Breast epithelium (tissue), 4 donors: ENCODE results near the gene METTL24. TPM values are rescaled to one million over a fixed set of nuclear protein-coding genes. Genes with fewer than 3 reads are reported as not detected.

Experiments
- DNase-seq, 2 donors: peaks; one replicate each; pipeline ENCODE4 v3.0.0-alpha.2; 2019; ENCODE audit warnings: low spot score in 2 of 2
- H3K27ac ChIP-seq, 2 donors: fragments of 200-600 bp; sonication (generic) in 1 of 2; one replicate each; pipeline ENCODE4 v1.5.1; 2016 to 2019; ENCODE audit warnings: mild to moderate bottlenecking in 1 of 2
- H3K27me3 ChIP-seq, 2 donors: fragments of 200-600 bp; sonication (generic) in 1 of 2; one replicate each; pipeline versions ENCODE4 v1.5.1 to v1.6.0; 2017 to 2019; ENCODE audit warnings: control low read depth in 1 of 2, mild to moderate bottlenecking in 1 of 2
- H3K36me3 ChIP-seq: fragments of 200-600 bp; one replicate; pipeline ENCODE4 v1.5.1; 2019
- H3K4me1 ChIP-seq, 2 donors: fragments of 200-600 bp; sonication (generic); one replicate each; pipeline ENCODE4 v1.5.1; 2016 to 2019; ENCODE audit warnings: control low read depth in 1 of 2
- H3K4me3 ChIP-seq, 3 donors: fragments of 200-600 bp; sonication (generic); 1 replicate in 2 of 3; 2 replicates in 1 of 3; pipeline ENCODE4 v1.5.1; 2016 to 2019; ENCODE audit warnings: mild to moderate bottlenecking in 3 of 3, moderate library complexity in 2 of 3
- H3K9me3 ChIP-seq, 2 donors: fragments of 200-600 bp; sonication (generic) in 1 of 2; one replicate each; pipeline ENCODE4 v1.5.1; 2016 to 2019; ENCODE audit warnings: control low read depth in 1 of 2
- CTCF ChIP-seq, 3 donors: fragments of 450-650 bp; IDR thresholded peaks; one replicate each; pipeline ENCODE4 v1.5.1; 2016 to 2017; ENCODE audit warnings: antibody characterized with exemption in 3 of 3, mild to moderate bottlenecking in 3 of 3, moderate library complexity in 3 of 3
- POLR2A ChIP-seq: fragments of 450-650 bp; IDR thresholded peaks from one replicate; pipeline ENCODE4 v1.6.1; 2016; ENCODE audit warnings: antibody characterized with exemption, mild to moderate bottlenecking, moderate library complexity
- POLR2AphosphoS5 ChIP-seq, 3 donors: sonication (generic); formaldehyde crosslinking; IDR thresholded peaks; one replicate each; pipeline ENCODE4 v1.6.1; 2017; ENCODE audit warnings: antibody characterized with exemption in 3 of 3
- intact Hi-C: fragments of 100-400 bp; cut with DNase I; formaldehyde crosslinking; loops from one replicate; pipeline ENCODE4 v1.15.1; 2023; ENCODE audit warnings: low total_unique reads
- total RNA-seq, 3 donors: library from RNA; depleted of rRNA; stranded (reverse); fragments of >200 nt; gene quantifications; one replicate each; pipeline ENCODE4 v1.1.0, GENCODE V29; 2016

Gene METTL24
- total RNA-seq, 3 donors from 2014 or later: 0.96 to 6.6 (median 3.4) TPM

DNA sequence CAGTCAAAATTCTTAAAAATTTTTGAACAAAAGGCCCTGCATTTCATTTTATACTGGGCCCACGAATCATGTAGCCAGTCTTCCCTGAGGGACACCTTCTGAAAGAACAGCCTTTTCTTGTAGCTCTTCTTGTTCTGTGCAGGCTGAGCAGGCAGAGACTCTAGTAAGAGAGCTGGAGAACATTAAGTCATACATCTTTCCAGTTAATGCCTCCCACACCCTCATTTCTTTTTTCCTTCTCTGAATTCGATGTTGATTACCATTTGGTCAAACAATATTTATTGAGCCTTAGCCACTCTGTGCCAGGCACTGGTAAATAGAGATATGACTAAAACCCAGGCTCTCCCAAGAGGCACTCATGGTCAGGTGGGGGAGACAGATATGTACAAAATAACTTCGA is 33.6 kb downstream of the METTL24 start:
- intact Hi-C loops: loop anchor here (5.0 kb wide), 1 partner anchor 143 kb away; no protein-coding TSS in a partner anchor
- TF ChIP-seq POLR2A: no peak
- Histone ChIP-seq H3K27me3 (no peaks in the 10 kb centered on the region), H3K4me3 (no peak overlapping the region), H3K4me1 (no peaks in the 10 kb centered on the region), H3K27ac (peak overlapping the region in 1 of 2 donors; percentile 29), H3K9me3 (no peaks in the 10 kb centered on the region), H3K36me3 (no peaks in the 10 kb centered on the region)
- no peak for DNase-seq

DNA sequence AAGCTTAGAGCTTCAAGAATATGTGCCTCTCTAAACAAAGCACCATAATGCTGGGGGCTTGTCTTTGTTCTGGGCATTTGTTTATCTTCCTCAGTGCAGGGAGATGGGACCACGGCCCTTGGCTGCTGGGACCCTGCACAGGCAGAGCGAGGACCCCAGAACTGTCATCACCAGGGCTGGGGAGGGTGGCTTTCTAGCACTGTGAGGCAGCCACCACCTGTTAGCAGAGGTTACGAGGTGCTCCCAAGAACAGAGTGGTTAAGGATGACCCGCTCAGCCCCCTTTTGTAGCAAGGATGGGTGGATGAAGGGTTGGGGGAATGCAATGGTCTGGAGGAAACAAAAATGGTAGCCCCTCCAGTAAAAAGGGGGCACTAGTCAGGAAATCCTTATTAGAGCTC is 34.9 kb downstream of the METTL24 start:
- Histone ChIP-seq H3K36me3 (no peaks in the 10 kb centered on the region), H3K27me3 (no peaks in the 10 kb centered on the region), H3K4me1 (no peaks in the 10 kb centered on the region), H3K9me3 (no peaks in the 10 kb centered on the region), H3K4me3 (no peak overlapping the region), H3K27ac (peak overlapping the region in 1 of 2 donors; percentile 53)
- no peak for DNase-seq
- intact Hi-C loops: loop anchor here (5.0 kb wide), 1 partner anchor 144 kb away; no protein-coding TSS in a partner anchor
- TF ChIP-seq POLR2AphosphoS5 (IDR thresholded peaks at IDR 0.05) (no peak), CTCF (IDR thresholded peaks at IDR 0.05) (no peak), POLR2A (no peak)

DNA sequence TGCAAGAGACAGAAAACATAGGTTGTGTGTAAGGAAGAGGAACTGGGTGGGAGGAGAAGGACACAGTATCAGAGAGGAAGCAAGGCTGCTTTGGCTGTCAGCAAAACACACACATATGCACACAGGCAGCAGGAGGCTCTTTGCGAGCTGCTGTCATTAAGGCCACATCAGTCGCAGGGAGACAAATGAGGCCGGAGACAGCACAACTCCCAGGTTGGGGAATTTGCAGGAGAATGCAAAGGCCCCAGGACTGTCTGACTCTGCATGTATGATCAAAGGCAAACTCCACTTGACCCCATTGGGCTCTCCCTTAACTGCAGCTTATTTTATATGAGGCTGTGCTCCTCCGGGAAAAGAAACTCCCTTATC is 35.3 kb downstream of the METTL24 start:
- TF ChIP-seq POLR2AphosphoS5 (IDR thresholded peaks at IDR 0.05): no peak
- no peak for TF ChIP-seq POLR2A
- TF ChIP-seq CTCF (IDR thresholded peaks at IDR 0.05): no peak
- peak overlapping the region in 1 of 2 donors; percentile 53 for H3K27ac ChIP-seq
- H3K36me3 ChIP-seq: no peaks in the 10 kb centered on the region
- no peaks in the 10 kb centered on the region for H3K9me3 ChIP-seq
- no peaks in the 10 kb centered on the region for H3K27me3 ChIP-seq
- H3K4me1 ChIP-seq: no peaks in the 10 kb centered on the region
- H3K4me3 ChIP-seq: no peak overlapping the region
- DNase-seq: no peak
- intact Hi-C loops: loop anchor here (5.0 kb wide), 1 partner anchor 144 kb away; no protein-coding TSS in a partner anchor

- no peak for TF ChIP-seq CTCF (IDR thresholded peaks at IDR 0.05)
- TF ChIP-seq POLR2A: no peak
- no peak for TF ChIP-seq POLR2AphosphoS5 (IDR thresholded peaks at IDR 0.05)
- Histone ChIP-seq H3K27me3 (no peaks in the 10 kb centered on the region), H3K27ac (peak overlapping the region in 1 of 2 donors; percentile 53), H3K4me3 (no peak overlapping the region), H3K9me3 (no peaks in the 10 kb centered on the region), H3K4me1 (no peaks in the 10 kb centered on the region), H3K36me3 (no peaks in the 10 kb centered on the region)
- intact Hi-C loops: loop anchor here (5.0 kb wide), 1 partner anchor 145 kb away; no protein-coding TSS in a partner anchor
- no peak for DNase-seq
Observed at GRCh38 chr6:110322151-110322873, 35.8 kb downstream of the METTL24 start.

DNA sequence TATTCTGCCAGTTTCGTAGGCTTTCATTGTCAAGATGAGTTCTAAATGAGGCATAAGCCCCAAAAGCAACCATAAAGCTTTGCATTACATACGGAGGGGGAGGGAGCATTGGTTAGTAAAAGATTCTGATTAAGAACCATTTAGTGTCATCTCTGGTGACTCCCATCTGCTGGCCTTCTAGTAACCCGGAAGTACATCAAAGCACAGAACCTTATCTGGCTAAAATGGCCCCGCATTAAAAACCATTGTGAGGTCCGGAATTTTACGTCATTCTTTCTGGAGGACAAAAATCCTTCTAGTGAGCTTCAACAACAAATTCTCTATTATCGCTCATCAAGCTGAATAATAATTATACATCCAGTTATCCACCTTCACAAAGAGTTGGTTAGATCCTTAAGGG is 37.8 kb downstream of the METTL24 start:
- DNase-seq: no peak
- H3K27ac ChIP-seq: no peak overlapping the region
- no peaks in the 10 kb centered on the region for H3K4me1 ChIP-seq
- no peak overlapping the region for H3K4me3 ChIP-seq
- H3K9me3 ChIP-seq: no peaks in the 10 kb centered on the region
- H3K36me3 ChIP-seq: no peaks in the 10 kb centered on the region
- no peaks in the 10 kb centered on the region for H3K27me3 ChIP-seq
- intact Hi-C loops: loop anchor here (5.0 kb wide), 1 partner anchor 147 kb away; no protein-coding TSS in a partner anchor
- no peak for TF ChIP-seq CTCF (IDR thresholded peaks at IDR 0.05)
- no peak for TF ChIP-seq POLR2AphosphoS5 (IDR thresholded peaks at IDR 0.05)
- TF ChIP-seq POLR2A: no peak
